ENCODE results near the gene KIRREL3.

KIRREL3 gene

DNA sequence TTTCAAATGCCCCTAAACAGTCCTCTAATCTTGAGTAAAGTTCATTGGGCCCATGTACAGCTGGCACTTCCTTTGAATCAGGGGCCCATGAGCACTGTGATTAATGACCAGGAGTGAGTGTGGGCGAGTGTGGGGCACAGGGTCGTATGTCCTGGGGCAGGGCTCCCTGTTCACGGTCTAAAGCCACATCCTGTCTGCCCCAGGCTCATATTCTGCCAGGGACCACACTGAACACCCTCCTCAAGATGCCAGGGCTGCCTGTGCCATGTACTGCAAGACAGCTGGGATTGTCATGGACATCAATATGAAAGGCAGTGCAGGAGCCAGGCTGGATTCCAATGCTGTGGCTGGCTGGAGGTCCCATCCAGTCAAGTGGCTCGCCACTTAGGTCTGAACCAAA, 130.5 kb downstream of the KIRREL3 start:
- no peak for DNase-seq (ENCODE audit: low spot score)

DNA sequence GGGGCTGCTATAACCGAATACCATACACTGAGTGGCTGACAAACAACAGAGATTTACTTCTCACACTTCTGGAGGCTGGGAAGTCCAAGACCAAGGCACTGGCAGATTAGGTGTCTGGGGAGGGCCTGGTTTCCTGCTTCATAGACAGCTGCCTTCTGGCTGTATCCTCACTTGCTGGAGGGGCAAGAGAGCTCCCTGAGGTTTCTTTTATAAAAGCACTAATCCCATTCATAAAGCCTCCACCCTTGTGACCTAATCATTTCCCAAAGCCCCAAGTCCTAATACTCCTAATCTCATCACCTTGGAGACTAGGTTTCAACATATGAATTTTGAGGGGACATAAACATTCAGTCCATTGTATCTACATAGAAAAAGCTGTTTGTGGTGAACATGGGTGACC, 131.8 kb downstream of the KIRREL3 start:
- DNase-seq (ENCODE audit: low spot score) = no peak

- DNase-seq (ENCODE audit: low spot score) = no peak
Measured at GRCh38 chr11:126864934-126865333, 135.6 kb downstream of the KIRREL3 start.

DNA sequence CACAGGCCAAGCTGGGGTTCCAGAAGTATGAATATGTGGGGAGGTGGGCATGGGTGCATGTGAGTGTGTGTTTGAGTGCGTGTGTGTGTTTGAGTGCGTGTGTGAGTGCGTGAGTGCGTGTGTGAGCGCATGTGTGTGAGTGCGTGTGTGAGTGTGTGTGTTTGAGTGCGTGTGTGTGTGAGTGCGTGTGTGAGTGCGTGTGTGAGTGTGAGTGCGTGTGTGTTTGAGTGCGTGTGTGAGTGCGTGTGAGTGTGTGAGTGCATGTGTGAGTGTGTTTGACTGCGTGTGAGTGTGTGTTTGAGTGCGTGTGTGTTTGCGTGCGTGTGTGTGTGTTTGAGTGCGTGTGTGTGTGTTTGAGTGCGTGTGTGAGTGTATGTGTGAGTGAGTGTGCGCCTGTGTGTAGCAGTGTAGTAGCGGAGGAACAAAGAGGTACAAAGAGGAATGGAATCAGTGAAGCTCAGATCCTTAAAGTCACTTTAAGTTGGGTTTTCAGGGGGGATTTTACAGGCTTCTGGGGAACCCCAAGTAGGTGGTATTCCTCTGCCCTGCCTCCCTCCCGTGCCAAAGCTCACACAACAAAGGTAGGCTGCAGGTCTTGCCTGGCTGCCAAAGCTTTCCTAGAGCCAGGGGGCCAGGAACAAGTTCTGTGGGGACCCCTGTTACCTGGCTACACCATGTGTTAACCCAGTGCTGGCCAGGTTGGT, 137.1 kb downstream of the KIRREL3 start:
- no peak for DNase-seq (ENCODE audit: low spot score)

GRCh38 chr11:126862664-126863243, 137.8 kb downstream of the KIRREL3 start:
- DNase-seq (ENCODE audit: low spot score) = no peak

DNA sequence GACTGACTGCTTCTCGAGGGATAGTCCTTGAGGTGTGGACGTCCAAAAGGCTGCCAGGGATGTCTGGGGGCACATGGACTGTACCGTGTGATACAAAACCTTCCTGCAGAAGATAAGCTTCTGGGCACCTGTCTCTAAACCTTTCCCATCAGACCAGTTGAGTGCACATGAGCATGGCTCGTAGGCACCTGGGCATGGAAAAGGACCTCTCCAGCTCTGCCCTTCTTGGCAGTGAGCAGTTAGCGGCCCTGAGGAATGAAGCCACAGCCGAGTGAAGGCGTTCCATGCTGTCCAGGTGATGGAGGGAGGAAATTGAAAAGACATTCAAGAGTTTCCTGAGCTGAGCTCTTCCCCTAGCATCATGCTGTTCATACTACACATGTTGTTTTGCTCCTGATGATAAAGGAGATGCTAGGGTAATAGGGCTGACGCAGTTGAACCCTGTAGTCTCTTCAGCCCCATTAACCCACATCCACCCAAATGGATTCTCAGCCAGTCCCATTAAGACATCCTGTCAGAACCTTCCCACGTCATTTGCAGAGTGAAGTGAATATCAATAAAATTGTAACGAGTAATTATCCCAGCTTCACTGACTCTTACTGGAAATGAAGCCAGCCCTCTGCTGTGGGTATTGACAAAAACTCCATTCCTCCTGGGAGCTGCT, 138.6 kb downstream of the KIRREL3 start:
- DNase-seq (ENCODE audit: low spot score) = no peak

GRCh38 chr11:126857860-126858808, 142.4 kb downstream of the KIRREL3 start:
- no peak for DNase-seq (ENCODE audit: low spot score)

DNA sequence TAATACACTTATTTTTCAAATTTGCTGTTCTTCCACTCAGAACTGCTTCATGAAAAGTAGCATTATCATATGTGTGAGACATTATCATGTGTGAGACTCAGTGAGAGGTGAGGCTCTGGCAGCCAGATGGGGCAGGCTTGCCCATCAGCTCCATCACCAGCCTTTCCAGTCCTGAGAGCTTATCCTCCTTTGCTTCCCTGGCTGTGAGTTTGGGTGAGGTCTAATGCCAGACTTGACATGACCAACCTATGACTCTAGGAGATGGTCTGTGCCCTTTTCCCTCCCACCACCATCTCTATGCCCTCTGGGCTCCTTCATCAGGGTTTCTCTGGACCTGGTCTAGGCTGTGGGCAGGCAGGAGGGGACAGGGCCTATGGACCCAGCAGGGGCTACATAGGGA, 145.0 kb downstream of the KIRREL3 start:
- no peak for DNase-seq (ENCODE audit: low spot score)

- DNase-seq (ENCODE audit: low spot score) = no peak
Measured at GRCh38 chr11:126853732-126854131, 146.8 kb downstream of the KIRREL3 start.

GRCh38 chr11:126844789-126845188, 155.8 kb downstream of the KIRREL3 start:
- DNase-seq (ENCODE audit: low spot score) = no peak

GRCh38 chr11:126843096-126843495, 157.5 kb downstream of the KIRREL3 start:
- no peak for DNase-seq (ENCODE audit: low spot score)

DNA sequence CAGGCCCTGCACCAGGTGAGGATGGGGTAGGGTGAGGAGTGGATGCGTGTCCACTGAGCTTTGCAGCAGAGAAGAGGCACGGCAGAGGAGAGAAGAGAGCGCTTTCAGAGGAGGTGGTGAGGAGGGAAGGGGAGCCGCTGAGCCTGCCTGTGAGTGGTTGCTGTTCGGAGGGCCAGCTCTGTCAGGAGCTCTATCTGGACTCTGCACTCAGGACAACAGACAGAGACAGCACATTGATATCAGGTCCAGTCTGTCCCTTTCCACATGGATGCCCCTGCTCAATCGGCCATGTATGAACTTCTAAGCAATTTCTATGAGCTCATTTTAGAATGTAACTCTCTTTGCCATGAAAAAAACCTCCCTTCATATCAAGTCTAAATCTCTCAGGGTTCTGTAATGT, 158.6 kb downstream of the KIRREL3 start:
- no peak for DNase-seq (ENCODE audit: low spot score)

DNA sequence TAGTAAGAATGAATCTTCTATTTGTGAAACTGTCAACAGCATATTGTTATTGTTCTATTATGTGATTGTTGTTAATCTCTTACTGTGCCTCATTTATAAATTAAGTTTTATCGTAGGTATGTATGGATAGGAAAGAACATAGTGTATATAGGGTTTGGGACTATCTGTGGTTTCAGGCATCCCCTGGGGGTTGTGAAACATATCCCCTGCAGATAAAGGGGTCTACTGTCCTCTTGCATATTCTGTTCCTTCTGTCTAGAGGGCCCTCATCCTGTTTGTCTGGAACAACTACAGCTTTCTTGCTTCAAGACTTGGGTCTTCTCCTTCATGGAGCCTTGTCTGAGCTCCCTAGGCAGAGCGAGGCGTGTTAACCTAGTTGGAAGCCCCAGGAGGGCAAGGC, 159.6 kb downstream of the KIRREL3 start:
- DNase-seq (ENCODE audit: low spot score) = no peak

- DNase-seq (ENCODE audit: low spot score) = peak; percentile 47
Measured at GRCh38 chr11:126840201-126840886, 160.2 kb downstream of the KIRREL3 start.

- no peak for DNase-seq (ENCODE audit: low spot score)
Measured at GRCh38 chr11:126839496-126839895, 161.1 kb downstream of the KIRREL3 start.

GRCh38 chr11:126838779-126839178, 161.8 kb downstream of the KIRREL3 start:
- DNase-seq (ENCODE audit: low spot score) = no peak

GRCh38 chr11:126837581-126837980, 163.0 kb downstream of the KIRREL3 start:
- DNase-seq (ENCODE audit: low spot score) = no peak

- DNase-seq (ENCODE audit: low spot score) = peak; percentile 43
Measured at GRCh38 chr11:126834573-126834972, 166.0 kb downstream of the KIRREL3 start.

DNA sequence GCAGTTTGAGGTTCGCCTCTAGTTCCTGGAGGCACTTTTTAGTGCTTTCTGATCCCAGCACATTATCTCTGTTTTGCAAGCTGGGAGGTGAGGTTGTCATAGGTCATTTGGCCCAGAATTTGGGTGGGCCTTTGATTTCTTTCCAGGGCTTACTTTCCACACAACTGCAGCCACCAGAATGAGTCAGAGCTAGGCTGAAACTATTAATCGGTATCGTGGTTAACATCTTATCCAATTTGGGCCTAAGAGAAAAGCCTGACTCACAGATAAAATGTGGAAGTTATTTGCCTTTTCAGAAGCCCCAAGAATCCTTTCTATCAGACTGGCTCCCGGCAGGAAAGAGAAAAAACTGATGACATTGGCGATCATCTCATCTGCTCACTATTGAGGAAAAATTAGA, 166.4 kb downstream of the KIRREL3 start:
- DNase-seq (ENCODE audit: low spot score) = peak; percentile 87

- DNase-seq (ENCODE audit: low spot score) = no peak
Measured at GRCh38 chr11:126833065-126833464, 167.5 kb downstream of the KIRREL3 start.

DNA sequence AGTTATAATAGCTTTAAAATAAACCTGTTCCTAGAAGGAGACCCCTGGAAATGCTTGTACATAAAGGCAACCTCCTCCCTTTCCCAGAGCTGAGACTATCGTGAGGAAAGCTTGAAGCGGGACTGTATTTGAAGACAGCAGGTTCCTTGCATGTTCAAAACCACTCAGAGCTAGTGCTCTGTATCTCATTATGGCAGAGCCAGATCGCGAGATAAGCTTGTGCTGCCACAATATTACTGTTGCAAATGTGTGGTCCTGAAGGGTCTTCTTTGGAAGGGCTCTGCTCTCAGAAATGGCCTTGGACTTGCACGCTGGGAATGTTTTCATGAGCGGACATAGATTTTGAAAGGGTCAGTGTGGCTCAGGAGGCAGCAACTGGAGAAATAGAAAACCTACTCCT, 168.2 kb downstream of the KIRREL3 start:
- no peak for DNase-seq (ENCODE audit: low spot score)

Measured in AG08395 (cell line).